Measurements from ENCODE around the gene TECR. TPM values are rescaled to one million over a fixed set of nuclear protein-coding genes. Genes with fewer than 3 reads are reported as not detected.
A peak's percentile ranks its signal among the peaks of the same experiment; 100 is the strongest.

TECR gene
- total and polyA plus RNA-seq, 2 of the 13 experiments (the other 11 are each of a cell fraction or from before 2014, with no cell fraction given), result 54.9 to 121 TPM

DNA sequence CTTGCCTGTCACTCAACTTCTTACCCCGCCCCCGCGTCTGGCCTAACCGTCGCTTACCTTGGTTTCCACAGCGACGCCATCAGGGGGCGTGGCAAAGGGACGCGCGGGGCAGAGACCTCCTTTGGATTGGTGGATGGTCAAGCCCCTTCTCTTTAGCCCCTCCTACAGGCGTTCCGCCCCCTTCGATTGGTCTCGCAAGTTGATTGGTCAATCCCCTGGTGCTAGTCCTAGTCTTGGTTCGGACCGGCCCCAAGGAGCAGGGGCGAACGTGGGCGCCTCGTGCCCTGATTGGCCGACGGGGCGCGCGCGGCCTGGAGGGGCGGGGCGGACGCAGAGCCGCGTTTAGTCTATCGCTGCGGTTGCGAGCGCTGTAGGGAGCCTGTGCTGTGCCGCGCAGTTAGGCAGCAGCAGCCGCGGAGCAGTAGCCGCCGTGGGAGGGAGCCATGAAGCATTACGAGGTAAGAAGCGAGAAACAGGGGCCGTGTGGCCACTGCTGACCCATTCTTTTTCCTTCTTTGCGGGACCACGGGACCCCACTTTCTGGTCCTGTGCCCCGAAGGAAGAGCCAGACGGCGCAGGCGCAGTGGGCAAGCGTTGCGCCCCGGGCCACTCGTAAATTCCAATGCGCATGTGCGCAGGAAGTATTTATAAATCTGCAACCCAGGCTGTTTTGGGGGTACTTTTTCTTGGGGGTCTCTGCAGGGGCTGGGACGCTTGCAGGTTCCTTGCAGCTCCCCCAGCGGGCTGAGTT lies at the start of gene TECR (continued):
- TF ChIP-seq ZC3H4 (CRISPR knock-in tag; IDR thresholded peaks at IDR 0.05; ENCODE audit: borderline replicate concordance) (no peak), MTA3 (CRISPR knock-in tag; IDR thresholded peaks at IDR 0.05) (no peak), ZNF207 (IDR thresholded peaks at IDR 0.05; ENCODE audit: borderline replicate concordance) (no peak), SP2 (CRISPR knock-in tag; IDR thresholded peaks at IDR 0.05) (peak; percentile 88), DNMT1 (CRISPR knock-in tag; IDR thresholded peaks at IDR 0.05) (no peak), CEBPG (CRISPR knock-in tag; IDR thresholded peaks at IDR 0.05) (peak; percentile 40; the same call in 1 of the 2 replicates), KDM5B (CRISPR knock-in tag; IDR thresholded peaks at IDR 0.05; ENCODE audit: borderline replicate concordance) (peak; percentile 82; the same call in 1 of the 2 replicates), NR2F2 (IDR thresholded peaks at IDR 0.05; ENCODE audit: borderline replicate concordance, low read depth) (no peak), ZBTB20 (CRISPR knock-in tag; IDR thresholded peaks at IDR 0.05; ENCODE audit: borderline replicate concordance, low read depth) (no peak; the same call in 1 of the 2 replicates), ZMYM3 (CRISPR knock-in tag; IDR thresholded peaks at IDR 0.05) (0 out of 2 replicates have a peak, but pooled peaks have one; percentile 13), NFKB2 (CRISPR knock-in tag; IDR thresholded peaks at IDR 0.05; ENCODE audit: borderline replicate concordance) (peak; percentile 60; the same call in 1 of the 2 replicates), HOXA9 (CRISPR knock-in tag; IDR thresholded peaks at IDR 0.05; ENCODE audit: borderline replicate concordance) (no peak), ETV5 (CRISPR knock-in tag; IDR thresholded peaks at IDR 0.05; ENCODE audit: borderline replicate concordance) (no peak), THAP11 (CRISPR knock-in tag; IDR thresholded peaks at IDR 0.05) (peak; percentile 70; the same call in 1 of the 2 replicates), MZF1 (CRISPR knock-in tag; IDR thresholded peaks at IDR 0.05; ENCODE audit: borderline replicate concordance) (no peak), TSC22D2 (CRISPR knock-in tag; IDR thresholded peaks at IDR 0.05; ENCODE audit: borderline replicate concordance) (peak; percentile 45; the same call in 1 of the 2 replicates), ZNF510 (CRISPR knock-in tag; IDR thresholded peaks at IDR 0.05; ENCODE audit: low read depth) (no peak), MAFF (IDR thresholded peaks at IDR 0.05; ENCODE audit: low read depth, low read length) (peak; percentile 22; the same call in 1 of the 2 replicates), ZNF652 (CRISPR knock-in tag; IDR thresholded peaks at IDR 0.05; ENCODE audit: borderline replicate concordance, low read depth) (no peak; the same call in 1 of the 2 replicates)
- TF ChIP-seq, protein P1, sequence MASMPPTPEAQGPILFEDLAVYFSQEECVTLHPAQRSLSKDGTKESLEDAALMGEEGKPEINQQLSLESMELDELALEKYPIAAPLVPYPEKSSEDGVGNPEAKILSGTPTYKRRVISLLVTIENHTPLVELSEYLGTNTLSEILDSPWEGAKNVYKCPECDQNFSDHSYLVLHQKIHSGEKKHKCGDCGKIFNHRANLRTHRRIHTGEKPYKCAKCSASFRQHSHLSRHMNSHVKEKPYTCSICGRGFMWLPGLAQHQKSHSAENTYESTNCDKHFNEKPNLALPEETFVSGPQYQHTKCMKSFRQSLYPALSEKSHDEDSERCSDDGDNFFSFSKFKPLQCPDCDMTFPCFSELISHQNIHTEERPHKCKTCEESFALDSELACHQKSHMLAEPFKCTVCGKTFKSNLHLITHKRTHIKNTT (CRISPR knock-in tag; IDR thresholded peaks at IDR 0.05), result no peak
- TF ChIP-seq, protein P2, sequence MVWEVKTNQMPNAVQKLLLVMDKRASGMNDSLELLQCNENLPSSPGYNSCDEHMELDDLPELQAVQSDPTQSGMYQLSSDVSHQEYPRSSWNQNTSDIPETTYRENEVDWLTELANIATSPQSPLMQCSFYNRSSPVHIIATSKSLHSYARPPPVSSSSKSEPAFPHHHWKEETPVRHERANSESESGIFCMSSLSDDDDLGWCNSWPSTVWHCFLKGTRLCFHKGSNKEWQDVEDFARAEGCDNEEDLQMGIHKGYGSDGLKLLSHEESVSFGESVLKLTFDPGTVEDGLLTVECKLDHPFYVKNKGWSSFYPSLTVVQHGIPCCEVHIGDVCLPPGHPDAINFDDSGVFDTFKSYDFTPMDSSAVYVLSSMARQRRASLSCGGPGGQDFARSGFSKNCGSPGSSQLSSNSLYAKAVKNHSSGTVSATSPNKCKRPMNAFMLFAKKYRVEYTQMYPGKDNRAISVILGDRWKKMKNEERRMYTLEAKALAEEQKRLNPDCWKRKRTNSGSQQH (CRISPR knock-in tag; IDR thresholded peaks at IDR 0.05; ENCODE audit: low read depth), result no peak; the same call in 1 of the 2 replicates
- TF ChIP-seq, protein P3, sequence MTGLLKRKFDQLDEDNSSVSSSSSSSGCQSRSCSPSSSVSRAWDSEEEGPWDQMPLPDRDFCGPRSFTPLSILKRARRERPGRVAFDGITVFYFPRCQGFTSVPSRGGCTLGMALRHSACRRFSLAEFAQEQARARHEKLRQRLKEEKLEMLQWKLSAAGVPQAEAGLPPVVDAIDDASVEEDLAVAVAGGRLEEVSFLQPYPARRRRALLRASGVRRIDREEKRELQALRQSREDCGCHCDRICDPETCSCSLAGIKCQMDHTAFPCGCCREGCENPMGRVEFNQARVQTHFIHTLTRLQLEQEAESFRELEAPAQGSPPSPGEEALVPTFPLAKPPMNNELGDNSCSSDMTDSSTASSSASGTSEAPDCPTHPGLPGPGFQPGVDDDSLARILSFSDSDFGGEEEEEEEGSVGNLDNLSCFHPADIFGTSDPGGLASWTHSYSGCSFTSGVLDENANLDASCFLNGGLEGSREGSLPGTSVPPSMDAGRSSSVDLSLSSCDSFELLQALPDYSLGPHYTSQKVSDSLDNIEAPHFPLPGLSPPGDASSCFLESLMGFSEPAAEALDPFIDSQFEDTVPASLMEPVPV (CRISPR knock-in tag; IDR thresholded peaks at IDR 0.05), result peak; percentile 76; the same call in 1 of the 2 replicates
- TF ChIP-seq, protein P4, sequence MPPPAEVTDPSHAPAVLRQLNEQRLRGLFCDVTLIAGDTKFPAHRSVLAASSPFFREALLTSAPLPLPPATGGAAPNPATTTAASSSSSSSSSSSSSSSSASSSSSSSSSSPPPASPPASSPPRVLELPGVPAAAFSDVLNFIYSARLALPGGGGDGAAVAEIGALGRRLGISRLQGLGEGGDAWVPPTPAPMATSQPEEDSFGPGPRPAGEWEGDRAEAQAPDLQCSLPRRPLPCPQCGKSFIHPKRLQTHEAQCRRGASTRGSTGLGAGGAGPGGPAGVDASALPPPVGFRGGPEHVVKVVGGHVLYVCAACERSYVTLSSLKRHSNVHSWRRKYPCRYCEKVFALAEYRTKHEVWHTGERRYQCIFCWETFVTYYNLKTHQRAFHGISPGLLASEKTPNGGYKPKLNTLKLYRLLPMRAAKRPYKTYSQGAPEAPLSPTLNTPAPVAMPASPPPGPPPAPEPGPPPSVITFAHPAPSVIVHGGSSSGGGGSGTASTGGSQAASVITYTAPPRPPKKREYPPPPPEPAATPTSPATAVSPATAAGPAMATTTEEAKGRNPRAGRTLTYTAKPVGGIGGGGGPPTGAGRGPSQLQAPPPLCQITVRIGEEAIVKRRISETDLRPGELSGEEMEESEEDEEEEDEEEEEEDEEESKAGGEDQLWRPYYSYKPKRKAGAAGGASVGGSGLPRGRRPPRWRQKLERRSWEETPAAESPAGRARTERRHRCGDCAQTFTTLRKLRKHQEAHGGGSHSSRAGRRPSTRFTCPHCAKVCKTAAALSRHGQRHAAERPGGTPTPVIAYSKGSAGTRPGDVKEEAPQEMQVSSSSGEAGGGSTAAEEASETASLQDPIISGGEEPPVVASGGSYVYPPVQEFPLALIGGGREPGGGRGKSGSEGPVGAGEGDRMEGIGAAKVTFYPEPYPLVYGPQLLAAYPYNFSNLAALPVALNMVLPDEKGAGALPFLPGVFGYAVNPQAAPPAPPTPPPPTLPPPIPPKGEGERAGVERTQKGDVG (CRISPR knock-in tag; IDR thresholded peaks at IDR 0.05; ENCODE audit: borderline replicate concordance), result peak; percentile 90
